GM21825 (cell line): Measurements from ENCODE around the gene TMBIM4.
"Not testable (repeated sequence)": the region's sequence is repeated elsewhere in the genome, so short reads cannot be mapped to it uniquely, and the experiment has no call there.

Experiments used
- ATAC-seq: cut with Tn5 transposase; IDR thresholded peaks from one replicate; pipeline ENCODE4 v1.9.1; 2021; ENCODE audit warnings: mild to moderate bottlenecking, moderate library complexity; ENCODE audit not compliant: unreplicated experiment

Gene TMBIM4

DNA sequence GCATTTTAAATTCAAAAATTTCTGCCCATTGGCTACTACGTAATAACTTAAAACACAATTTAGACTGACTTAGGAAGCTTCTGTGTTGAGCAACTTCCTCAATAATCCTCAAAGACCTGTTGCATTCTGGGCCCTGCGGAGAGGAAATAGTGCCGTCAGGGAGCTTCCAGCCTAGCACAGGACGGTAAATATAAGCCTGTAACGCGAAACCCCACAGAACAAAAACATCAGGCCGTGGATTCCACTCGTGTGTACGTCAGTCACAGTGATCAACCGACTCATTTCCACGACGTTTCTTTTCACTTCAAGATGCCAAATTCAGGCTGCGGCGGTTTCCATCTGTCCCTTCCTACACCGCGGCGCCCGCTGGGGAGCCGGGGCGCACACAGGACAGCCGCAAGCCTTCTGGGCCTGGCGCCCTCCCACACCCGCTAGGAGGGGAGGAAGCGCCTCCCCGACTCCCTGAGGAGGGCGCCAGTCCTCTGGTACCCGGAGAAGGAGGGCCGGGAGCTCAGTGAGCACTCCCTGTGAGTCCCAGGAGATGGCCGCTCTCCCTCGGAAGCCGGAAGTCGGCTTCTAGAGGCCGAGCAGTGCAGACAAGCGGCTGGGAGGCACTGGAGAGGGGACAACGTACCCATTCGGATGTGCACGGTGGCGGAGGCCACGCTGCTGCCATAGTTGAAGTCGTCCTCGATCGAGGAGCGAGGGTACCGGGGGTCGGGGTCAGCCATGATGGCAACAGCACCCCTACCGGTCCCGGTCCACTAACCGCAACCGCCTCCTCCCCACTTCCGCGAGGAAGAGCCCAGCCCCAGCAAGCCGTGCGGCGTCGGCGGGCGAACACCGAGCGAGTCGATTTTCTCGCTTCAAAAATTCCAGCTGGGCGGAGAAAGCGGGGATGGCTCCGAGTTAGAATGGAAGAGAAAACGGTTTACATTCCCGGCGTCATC is at the start of gene TMBIM4:
Gene TMBIM4 (minus strand): TSS at position 776 of the 950 bp plus-strand sequence. CDS start 45 bp downstream, at position 731.
- ATAC-seq, result peak; percentile 91

DNA sequence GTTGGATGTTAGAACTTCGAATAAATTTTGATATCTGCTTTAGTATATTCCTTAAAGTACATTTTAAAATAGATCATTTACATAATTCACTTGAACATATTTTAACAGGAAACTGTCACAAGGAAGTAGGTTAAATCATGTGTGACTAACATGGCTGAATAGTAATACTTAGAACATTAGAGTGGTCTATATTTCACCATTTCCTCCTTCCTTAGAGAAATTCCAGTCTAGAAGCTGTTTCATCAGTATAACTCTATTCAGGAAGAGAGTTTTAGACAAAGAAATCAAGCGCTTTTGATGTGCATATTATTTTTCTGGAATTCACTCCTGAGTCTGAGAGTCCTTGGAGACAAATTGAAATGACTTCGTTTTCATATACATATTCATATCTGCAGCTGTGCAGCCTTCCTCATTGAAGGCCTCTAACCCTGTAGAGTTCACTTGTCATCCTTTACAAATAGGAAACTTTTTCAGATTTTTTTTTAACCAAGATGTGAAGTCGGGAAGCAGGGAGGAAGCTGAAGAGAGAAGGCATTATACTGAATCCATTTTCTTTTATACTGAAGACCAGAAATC is 47.6 kb upstream of the TMBIM4 start:
- ATAC-seq, result no peak

- not testable (repeated sequence) for ATAC-seq
Observed at GRCh38 chr12:66213011-66213410, 43.2 kb upstream of the TMBIM4 start.

DNA sequence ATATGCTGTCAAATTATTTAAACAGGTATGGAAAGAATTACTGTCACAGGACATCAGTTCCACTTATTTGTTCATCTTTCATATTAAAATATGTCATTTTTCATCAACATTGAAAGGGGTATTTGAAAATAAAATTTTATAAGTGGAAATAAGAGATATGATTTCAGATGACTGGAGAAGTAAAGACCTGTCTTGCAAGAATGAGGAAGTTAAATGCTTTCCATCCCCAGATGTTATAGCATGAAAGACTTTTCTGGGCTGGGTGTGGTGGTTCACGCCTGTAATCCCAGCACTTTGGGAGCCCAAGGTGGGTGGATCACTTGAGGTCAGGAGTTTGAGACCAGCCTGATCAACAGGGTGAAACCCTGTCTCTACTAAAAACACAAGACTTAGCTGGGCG is 41.8 kb upstream of the TMBIM4 start:
- ATAC-seq, result not testable (repeated sequence)

GRCh38 chr12:66210840-66211239 is 41.0 kb upstream of the TMBIM4 start:
- ATAC-seq, result no peak

DNA sequence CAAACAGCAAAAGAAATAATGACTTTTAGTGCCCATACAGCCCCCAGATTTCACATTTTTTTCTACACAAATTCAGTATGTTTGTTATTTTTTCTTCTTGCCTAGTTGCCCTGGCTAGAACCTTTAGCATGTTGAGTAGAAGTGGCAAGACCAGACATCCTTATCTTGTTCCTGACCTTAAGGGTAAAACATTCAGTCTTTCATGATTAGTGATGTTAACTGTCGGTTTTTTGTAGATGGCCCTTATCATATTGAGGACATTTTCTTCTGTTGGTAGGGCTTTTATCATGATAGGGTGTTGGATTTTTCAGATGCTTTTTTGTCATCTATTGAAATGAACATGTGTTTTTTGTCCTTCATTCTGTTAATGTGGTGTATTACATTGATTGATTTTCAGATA is 36.3 kb upstream of the TMBIM4 start:
- ATAC-seq, result no peak

DNA sequence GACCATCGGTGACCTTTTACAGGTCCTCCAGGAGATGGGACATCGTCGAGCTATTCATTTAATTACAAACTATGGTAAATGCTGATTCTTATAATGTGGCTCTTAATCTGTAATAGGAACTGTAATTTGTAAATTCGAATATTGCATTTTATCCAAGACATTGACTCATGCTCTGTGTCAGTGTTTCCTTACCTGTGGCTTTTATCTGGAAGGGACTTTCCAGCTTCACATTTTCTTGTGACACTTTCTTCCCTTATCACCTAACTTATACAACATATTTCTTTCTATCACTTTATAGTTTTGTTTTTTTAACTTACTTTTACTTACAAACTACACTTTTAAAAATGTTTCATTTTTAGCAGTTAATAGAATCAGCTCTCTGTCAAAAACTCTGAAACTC is 34.0 kb upstream of the TMBIM4 start:
- no peak for ATAC-seq

GRCh38 chr12:66199831-66200509 is 30.2 kb upstream of the TMBIM4 start:
- no peak for ATAC-seq

- no peak for ATAC-seq
Observed at GRCh38 chr12:66199141-66199540, 29.3 kb upstream of the TMBIM4 start.

DNA sequence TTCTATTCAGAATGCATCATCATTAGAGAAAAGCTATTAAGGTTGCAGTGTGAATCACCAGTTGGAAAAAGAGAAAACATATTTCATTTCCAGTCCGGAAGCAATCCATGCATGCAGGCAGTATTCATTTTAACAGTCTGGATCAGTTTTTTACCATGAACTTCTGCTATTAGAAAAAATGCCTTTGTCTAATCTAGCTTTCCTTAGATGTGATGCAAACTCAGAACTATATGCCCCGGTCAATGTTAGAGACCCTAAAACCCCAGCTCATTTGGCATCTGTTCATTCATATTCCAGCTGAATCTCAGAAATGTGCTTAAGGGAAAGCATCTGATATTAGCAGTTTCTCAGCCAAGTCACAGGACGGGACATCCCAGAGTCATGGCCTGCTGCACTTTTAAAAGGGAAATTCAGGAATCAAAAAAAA is 27.7 kb upstream of the TMBIM4 start:
- no peak for ATAC-seq

- peak; percentile 90 for ATAC-seq
Observed at GRCh38 chr12:66196806-66197205, 27.0 kb upstream of the TMBIM4 start.

GRCh38 chr12:66195242-66195641 is 25.4 kb upstream of the TMBIM4 start:
- no peak for ATAC-seq

DNA sequence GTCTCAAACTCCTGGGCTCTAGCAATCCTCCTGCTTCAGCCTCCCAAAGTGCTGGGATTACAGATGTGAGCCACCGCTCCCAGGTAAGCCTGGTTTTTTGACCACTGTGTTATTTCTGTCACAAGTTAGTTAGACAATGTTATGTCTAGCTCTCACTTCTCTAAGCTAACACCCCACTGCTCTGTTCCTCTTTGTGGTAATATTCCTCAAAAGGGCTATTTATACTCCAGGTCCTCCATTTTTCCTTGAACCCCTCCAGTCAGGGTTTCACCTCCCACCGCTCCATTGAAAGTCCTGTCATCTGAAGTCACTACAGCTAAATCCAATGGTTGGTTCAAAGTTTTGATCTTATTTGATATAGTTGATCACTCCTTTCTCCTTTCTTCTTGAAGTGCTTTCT is 24.3 kb upstream of the TMBIM4 start:
- ATAC-seq, result no peak

DNA sequence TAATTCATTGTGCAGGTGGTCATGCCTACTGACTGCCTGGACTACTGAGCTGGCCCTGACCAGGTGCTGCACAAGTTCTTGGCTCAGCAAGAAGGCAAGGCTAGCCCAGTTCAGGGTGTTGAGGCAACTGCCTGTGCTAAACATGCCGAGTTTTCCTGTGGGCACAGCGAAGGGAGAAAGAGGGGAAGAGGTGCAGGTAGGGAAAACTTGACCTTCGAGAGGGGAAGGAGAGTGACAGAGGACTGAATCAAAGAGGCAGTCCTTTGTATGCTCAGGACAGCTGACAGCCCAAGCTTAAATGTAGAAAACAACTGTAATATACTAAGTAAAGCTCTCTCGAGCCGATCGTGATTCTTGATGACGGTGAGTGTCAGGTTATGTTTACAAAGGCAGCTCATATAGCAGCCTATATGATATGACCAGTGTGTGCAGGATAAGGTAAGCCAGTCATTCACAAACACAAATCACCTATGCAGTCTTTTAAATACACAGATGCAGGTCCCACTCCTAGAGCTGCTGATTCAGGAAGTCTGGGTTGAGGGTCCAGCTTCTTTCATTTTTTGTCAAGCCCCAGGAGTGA is 21.8 kb upstream of the TMBIM4 start:
- ATAC-seq, result no peak

- ATAC-seq, result peak; percentile 26
Observed at GRCh38 chr12:66190519-66191370, 20.9 kb upstream of the TMBIM4 start.

- no peak for ATAC-seq
Observed at GRCh38 chr12:66189889-66190288, 20.1 kb upstream of the TMBIM4 start.

- ATAC-seq, result no peak
Observed at GRCh38 chr12:66189486-66189843, 19.7 kb upstream of the TMBIM4 start.

DNA sequence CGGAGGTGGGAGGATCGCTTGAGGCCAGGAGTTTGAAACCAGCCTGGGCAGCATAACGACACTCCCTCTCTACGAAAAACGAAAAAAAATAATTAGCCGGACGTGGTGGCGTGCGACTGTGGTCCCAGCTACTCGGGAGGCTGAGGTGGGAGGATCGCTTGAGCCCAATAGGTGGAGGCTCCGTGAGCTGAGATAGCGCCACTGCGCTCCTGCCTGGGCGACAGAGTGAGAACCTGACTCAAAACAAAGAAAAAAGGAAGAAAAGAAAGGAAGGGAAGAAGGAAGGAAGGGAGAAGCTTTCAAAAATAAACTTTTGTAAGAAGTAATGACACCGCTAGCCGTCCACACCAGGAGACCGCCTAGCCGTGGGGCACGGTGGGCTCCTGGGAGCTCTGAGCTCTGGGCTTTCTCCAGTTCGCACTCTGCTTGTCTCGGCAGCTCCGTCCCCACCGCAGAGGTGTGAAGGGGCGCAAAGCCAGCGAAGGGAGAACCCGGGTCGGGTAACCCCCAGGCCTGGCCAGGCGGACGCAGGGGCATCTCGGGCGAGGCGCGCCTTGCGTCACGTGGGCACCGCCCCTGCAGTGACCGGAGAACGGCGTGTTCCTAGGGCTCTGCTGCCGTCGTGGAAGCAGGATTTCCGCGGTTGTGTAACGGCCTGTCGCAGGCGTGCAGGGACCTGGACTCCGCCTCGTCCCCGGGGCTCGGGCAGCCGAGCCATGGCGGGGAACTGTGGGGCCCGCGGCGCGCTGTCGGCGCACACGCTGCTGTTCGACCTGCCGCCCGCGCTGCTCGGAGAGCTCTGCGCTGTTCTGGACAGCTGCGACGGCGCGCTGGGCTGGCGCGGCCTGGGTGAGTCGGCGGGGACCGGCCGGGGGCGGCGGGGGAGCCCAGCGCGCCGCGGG is 19.0 kb upstream of the TMBIM4 start, which contains the start of gene IRAK3:
Gene IRAK3 (plus strand): TSS at position 631 of the 902 bp plus-strand sequence. CDS start 86 bp downstream, at position 717.
- peak; percentile 64 for ATAC-seq

GRCh38 chr12:66187821-66188220 is 18.0 kb upstream of the TMBIM4 start:
- ATAC-seq, result no peak
